ENCODE data around the gene BDKRB1.

Gene BDKRB1

DNA sequence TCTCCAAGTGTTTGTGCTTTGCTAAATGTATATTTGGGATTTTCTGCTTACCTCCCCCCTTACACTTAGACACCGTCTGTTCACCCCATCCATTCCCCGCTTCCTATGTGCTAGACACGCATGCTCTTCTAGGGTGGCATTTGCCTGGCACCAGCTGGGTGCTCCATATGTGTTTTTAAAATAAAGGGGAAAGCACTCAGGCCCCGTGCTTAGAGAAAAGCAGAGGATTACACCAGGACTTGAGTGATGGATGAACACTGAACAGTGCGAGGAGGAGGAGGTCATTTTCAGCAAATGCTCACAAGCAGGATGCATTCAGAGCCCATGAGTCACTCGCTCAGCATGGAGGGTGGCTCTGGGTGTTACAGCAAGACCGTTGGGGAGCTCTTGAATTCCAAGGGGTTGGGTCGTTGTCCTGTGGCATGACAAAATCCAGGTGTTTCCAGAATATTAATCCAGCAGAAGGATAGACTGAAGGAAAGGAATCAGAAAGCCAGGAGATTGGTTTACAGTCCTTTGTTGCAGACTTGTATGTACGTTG, 2.9 kb upstream of the BDKRB1 start:
- no peak for TF ChIP-seq CTCF (IDR thresholded peaks at IDR 0.05)

DNA sequence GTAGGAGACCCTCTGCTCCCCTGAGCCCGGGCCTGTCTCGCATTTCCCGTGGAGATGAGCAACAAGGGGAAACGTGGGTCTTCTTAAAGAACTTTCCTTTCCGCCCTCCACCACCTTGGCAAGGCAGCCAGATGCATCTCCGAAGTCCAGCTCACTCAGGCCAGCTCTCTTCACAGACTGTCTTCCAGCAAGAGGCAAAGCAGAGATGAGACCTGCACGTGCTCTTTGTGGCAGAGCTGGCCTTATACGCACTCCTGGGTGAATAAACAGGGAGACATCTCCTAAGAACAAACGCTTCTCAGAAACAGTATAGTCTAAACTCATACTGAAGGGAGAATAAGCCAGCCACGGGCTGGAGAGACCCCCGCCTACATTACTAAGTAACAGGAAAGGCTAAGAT, 1.3 kb upstream of the BDKRB1 start:
- TF ChIP-seq CTCF (IDR thresholded peaks at IDR 0.05) = no peak

GRCh38 chr14:96256407-96256806, 397 bp downstream of the BDKRB1 start:
- no peak for TF ChIP-seq CTCF (IDR thresholded peaks at IDR 0.05)

- TF ChIP-seq CTCF (IDR thresholded peaks at IDR 0.05) = no peak
Measured at GRCh38 chr14:96257056-96257455, 1.0 kb downstream of the BDKRB1 start.

- no peak for TF ChIP-seq CTCF (IDR thresholded peaks at IDR 0.05)
Measured at GRCh38 chr14:96257900-96258299, 1.9 kb downstream of the BDKRB1 start.

DNA sequence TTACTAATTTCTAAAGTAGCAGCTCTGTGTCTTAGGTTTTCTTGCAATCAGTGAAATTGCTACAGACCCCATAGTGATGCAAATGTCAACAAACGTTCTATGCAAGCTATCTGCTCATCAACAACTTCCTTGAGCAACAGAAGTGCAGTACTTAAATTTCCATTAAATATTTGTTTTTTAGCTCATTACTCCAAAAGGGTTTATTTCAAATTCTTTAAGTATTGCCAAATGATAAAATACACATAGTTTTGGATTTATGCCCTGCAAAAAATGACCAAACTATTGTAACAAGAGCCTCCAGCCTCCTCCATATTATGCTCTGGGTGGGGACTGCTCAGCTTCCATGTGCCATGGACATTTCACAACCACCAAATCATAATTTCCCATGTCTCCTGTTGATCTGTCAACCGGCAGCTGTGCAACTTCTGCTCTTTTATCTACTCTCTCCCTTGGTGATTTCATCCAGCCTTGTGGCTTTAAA, 4.4 kb downstream of the BDKRB1 start:
- no peak for TF ChIP-seq CTCF (IDR thresholded peaks at IDR 0.05)

DNA sequence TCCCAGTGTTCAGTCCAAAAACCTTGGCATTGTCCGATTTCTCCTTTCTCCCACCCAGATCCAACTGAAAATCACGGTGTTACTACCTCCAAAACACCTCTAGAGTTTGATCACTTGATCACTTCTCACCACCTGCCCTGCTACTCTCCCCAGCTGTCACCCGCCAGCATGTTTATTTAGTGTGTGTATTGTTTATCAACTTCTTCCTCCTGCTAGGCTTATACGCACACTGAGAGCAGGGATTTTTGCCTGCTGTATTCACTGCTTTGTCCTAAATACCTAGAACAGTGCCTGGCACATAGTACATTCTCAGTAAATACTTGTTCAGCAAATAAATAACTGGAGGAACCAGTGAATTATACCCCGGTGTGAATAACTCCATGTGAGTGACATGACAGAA, 5.0 kb downstream of the BDKRB1 start:
- no peak for TF ChIP-seq CTCF (IDR thresholded peaks at IDR 0.05)
